Left renal cortex interstitium (tissue), 4 donors: ENCODE results near the gene TMEM62. TPM values are rescaled to one million over a fixed set of nuclear protein-coding genes. Genes with fewer than 3 reads are reported as not detected.

Experiments used
- DNase-seq, 4 donors: peaks; one replicate each; pipeline ENCODE4 v3.0.0-alpha.2; 2013; ENCODE audit warnings: low read depth in 4 of 4, low spot score in 2 of 4, missing footprints in 1 of 4
- polyA plus RNA-seq, 4 donors: library from polyadenylated mRNA; unstranded; fragments of 120-200 nt; gene quantifications; one replicate each; pipeline ENCODE4 v1.2.1, GENCODE V29; 2013; ENCODE audit not compliant: insufficient read length in 4 of 4

TMEM62 gene
- polyA plus RNA-seq = 10 to 100 TPM; 15.8 to 17.7 (median 16.3) TPM

DNA sequence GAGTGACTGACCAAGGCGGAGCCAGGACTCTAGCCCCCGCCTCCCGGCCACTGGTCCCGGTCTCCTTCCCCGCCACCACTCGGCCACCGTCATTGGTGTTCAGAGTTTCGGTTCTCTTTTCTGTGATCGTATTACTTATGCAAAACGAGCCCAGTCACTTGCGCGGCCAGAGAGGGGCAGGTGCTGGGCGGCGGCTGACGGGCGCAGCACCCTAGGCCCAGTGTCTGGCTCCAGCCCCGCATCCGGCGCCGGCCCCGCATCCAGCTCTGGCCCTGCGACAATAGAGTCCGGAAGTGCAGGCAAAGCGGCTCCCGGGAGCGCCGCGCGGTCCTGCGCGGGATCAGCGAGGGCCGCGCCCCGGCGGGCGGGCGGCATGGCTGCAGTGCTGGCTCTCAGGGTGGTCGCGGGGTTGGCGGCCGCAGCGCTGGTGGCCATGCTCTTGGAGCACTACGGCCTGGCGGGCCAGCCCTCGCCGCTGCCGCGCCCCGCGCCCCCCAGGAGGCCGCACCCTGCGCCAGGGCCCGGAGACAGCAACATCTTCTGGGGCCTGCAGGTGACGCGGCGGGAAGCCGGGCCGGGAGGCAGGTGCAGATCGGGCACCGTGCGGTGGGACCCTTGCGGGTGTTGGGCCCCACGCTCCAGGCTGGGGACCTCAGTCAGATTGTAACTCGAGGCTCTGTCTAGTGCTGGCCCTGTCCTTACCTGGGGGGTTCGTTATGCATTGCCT lies at the start of gene TMEM62:
TSS of gene TMEM62 (plus strand) at position 157 of the 727 bp plus-strand sequence. CDS start at position 374, 217 bp downstream.
- peak in 1 of 4 donors; percentile 60 for DNase-seq

DNA sequence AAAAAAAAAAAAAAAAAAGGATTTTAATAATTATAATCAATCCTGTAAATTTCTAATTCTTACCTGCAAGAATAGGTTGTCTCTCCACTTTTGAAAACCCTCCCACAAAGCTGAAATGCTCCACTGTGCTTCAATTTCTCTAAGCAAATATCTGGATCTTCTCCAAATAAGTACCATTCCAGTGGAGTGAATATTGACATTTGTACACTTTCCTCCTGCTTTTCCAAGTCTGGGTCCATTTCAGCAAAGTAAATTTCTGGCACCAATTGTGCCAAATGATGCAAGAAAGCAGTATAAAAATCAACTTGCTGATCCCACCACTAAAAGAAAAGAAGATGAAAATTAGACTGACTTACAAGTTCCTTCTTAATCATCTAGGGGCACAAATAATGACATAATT lies 47.5 kb upstream of the TMEM62 start:
- no peak for DNase-seq

DNA sequence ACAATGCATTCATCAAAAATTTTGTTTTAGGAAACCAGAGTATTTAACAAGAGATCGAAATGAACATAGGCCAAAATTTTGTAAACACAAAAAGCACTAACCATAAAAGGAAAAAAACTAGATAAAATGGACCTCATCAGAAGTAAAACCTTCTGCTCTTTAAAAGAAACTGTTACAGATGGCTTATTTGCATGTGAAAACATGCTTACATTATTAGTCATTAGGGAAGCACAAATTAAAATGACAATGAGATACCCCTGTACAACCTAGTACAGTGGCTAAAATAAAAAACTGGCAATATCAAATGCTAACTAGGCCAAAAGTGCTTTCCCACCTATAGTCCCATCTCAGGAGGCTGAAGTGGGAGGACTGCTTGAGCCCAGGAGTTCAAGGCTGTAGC lies 46.8 kb upstream of the TMEM62 start:
- DNase-seq = no peak

DNA sequence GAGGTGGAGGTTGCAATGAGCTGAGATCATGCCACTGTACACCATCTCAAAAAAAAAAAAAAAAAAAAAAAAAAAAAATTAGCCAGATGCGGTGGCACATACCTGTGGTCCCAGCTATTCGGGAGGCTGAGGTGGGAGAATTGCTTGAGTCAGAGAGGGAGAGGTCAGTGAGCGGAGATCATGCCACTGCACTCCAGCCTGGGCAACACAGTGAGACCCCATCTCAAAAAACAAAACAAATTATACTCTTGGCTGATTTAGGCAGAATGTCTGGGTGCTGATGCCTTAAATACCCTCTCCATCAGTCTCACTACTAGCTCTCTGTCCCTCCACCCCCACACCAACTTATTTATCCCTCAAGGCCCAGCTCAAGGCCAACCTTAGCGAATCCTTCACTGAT lies 41.5 kb upstream of the TMEM62 start:
- DNase-seq = no peak

DNA sequence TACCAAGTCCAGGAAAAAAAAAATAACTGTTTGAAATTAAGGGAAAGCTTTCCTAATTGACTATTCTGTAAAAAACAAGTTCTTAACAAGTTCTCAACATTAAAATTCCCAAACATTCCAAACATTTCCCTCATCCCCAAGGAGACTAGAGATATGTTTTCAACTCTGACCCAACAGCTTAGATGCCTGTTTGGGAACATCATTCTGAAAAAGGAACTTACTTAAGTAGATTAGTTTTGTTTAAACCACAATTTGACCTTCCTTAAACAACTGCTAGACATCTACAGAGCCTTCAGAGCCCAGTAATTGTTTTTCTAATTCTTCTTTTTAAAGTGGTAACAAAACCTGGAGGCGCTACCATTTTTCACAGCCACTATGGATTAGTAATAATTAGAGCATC lies 40.4 kb upstream of the TMEM62 start:
- DNase-seq = no peak

DNA sequence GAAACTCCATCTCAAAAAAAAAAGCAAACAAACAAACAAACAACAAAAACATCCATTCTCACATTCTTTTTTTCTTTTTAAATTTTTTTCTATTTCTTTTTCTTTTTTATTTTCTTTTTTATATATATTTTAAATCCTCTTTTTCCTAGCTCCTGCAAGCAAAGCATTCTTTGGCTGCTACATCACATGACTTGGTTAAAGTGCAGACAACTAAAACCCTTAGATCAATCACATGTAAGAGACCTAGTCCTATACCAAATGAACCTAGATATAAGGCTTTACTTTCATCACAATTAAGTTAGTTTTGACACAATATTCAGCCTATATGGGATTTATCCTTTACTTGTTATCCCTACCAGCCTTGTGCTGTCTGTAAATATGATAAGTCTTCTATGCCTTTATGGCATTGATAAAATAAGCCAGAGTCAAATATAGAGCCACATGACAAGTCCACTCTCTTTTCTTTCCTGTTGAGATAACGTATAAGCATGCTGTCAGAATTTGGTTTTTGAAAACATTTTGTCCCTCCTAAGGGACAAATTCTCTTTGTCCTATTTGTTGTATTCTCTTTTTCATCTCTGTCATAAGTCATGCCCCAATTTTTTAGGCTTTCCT lies 38.9 kb upstream of the TMEM62 start:
- DNase-seq = no peak

DNA sequence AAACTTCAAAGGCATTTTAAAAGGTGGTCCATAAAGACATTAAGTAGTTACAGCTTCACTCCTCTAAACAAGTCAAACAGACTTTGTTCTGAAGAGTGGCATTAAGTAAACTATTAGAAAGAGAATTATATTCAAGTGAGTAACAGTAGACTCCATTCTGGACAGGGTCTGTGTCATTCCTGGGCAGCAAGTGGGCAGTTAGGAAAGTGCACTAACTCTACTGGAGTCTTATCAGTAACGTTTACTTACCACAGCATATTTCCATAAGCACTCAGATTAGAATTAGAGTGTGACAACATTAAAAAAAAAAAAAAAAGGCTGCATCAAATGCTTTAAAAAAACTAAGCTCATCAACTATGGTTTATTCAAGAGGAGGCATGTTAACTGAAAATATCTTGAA lies 38.1 kb upstream of the TMEM62 start:
- DNase-seq = no peak

DNA sequence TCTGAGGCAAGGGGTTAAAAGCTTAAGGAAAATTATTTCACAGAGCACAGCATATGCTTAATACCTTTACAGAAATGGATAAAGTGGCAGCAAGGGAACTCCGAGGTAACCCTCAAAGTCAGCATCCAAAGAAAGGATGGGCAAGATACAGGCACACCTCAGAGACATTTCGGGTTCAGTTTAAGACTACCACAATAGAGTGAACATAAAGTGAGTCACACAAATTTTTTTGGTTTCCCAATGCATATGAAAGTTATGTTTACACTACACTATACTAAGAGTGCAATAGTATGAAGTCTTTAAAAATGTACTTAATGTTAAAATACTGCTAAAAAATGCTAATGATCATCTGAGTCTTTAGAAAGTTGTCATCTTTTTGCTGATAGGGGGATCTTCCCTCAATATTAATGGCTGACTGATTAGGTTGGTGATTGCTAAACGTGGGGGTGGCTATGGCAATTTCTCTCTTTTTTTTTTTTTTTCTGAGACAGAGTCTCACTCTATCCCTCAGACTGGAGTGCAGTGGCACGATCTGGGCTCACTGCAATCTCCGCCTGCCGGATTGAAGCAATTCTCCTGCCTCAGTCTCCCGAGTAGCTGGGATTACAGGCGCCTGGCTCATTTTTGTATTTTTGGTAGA lies 37.6 kb upstream of the TMEM62 start:
- no peak for DNase-seq

DNA sequence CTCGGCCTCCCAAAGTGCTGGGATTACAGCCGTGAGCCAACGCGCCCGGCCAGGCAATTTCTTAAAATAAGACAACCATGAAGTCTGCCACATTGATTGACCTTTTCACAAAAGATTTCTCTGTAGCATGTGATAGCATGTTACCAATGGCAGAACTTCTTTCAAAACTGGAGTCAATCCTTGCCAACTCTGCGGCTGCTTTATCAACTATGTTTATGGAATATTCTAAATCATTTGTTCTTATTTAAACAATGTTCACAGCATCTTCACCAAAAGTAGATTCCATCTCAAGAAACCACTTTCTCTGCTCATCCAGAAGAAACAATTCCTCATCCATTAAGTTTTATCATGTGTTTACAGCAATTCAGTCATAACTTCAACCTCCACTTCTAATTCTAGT lies 37.0 kb upstream of the TMEM62 start:
- DNase-seq = no peak

DNA sequence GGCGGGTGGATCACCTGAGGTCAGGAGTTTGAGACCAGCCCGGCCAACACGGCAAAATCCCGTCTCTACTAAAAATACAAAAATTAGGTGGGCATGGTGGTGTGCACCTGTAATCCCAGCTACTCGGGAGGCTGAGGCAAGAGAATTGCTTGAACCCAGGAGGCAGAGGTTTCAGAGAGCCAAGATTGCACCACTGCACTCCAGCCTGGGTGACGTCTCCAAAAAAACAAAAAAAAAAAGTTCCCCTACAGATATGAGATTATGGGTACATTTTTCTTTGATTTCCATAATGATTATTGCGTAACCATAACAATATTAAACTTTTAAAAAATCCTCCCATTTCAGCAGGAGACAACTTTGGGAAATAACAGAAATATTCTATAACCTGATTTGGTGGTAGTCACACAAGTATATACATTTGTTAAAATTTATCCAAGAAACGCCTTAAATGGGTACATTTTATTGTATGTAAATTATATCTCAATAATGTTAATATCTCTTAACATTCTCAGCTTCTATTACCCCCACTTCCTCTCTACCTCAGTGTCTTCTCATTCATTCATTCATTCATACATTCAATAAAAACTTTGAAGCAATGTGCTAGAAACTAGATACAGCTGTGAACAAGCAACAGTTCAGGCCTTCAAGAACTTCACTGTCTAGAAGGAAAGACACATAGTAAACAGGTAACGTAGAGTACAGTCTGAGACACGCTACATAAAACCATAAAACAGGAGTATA lies 34.1 kb upstream of the TMEM62 start:
- no peak for DNase-seq

DNA sequence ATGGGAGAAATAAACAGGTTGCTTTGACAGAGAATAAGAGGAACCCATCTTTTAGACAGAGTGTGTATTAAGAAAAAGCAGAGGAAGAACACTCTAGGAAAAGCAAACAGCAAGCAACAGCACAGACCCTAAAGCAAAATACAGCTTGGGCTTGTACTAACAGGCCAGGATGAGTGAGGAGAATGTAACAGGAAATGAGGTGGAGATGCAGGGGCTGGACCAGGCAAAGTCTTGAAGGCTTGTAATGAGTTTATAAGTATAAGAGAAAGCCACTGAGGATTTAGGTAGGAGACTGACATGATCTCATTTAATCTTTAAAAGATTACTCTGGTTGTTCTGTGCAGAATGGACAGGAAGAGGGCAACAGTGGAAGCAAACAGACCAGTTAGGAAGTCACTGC lies 32.4 kb upstream of the TMEM62 start:
- no peak for DNase-seq

DNA sequence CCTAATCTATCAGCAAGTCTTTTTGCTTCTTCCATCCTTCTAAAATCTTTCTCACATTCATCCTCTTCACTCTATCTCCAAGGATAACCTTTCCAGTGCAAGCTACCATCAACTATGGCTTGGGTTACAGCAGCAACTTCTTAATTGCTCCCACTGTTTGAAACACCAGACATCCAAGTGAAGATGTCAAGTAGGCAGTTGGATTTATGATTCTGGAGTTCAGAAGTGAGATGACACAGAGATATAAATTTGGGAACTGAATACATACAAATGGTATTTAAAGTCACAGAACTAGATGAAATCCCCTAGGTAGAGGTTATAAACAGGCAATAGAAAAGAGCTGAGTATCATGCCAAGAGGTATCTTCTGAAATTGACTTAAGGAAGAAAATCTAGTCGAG lies 31.2 kb upstream of the TMEM62 start:
- DNase-seq = no peak

DNA sequence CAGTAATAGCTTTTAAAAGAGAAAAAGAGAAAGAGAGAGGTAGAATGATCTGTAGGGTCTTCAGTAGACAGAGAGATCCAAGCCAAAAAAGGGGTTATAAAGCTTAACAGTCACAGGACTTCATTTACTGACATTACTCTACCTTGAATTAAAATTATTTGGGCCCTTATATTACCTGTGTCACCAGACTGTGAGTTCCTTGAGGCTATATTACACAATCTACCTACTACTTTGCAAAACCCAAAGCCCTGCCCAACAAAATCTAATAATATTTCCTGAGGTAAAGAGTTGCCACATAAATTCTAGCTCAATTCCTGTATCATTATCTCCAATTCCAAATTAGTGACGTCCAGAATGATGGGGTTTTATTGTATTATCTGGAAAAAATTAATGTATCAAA lies 29.5 kb upstream of the TMEM62 start:
- no peak for DNase-seq

DNA sequence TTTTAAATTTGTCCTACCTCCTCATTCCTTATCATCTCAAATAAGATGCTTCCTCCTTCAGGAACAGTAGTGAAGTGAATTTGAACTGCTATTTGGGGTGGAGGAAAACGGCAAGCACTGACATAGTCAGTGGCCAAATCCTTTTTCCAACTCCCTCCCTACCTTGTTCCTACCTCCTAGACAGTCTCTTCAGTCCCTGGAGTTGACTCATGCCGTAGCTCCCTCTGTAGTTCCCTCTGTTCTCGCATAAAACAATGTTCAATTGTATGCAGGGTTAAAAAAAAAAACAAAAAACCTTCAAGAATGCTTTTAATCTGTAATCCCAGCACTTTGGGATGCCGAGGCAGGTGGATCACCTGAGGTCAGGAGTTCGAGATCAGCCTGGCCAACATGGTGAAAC lies 29.0 kb upstream of the TMEM62 start:
- no peak for DNase-seq

DNA sequence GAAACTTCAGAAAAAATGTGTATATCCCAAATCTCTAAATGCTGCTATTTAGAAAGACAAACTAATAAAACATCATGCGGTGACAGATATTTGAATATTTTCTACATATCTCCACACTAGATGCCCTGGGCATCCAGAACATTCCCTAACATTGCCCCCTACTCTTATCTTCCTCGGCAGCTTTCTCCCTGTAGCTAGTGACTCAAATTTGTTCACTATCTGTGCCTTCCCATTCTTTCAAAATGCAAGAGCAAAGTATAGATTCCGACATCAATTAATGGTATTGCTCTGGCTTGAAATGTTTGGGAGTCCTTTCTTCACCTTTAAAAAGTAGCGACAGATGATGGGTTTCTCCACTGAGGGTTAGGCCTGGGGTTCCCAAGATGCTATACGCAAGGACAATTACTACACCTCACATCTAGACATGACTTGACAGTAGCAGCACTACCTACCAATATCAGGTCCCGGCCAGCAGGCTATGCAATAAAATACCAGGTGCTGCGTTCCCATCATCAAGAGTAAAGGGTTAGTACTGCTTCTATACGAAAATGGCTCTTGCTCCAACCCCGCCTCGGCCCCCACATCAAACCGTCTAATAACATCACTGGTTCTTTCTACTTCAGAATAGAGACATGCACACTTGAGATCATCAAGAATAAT lies 28.2 kb upstream of the TMEM62 start:
- no peak for DNase-seq

DNA sequence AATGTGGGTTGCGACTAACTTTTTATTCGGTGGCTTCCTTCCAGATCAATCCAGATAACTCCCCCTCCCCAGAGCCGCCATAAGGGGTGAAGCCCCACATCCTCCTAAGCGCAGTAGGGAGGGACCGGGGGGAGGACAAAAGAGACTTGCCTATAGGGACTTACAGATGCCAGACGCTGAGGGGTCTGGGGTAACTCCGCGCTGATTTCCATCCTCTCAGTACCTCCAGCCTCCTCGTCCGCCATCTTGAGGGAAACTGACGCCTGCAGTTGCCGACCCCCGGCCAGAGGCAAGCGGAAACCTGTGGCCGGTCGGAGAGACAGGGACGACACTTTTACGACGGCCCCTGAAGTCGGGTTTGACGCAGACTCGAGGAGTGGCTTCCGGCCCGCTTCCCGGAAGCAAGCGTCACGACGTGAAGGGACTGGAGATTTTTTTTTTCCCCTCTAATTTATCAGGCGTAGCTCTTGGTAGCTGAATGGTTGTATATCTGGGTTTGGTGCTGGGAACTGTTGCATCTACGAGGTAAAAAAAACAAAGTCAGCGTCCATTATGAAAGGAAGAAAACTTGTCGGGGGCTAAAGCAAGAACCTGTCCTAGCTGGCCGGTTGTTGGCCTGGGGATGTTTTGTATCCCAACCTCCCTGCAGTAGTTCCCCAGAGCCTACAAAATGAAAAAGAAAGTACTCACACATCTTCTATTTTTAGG lies 27.5 kb upstream of the TMEM62 start, which contains the start of gene UBR1:
TSS of gene UBR1 (minus strand) at position 261 of the 708 bp plus-strand sequence. CDS start at position 245, 16 bp downstream.
- peak; percentile 75 to 92 (median 86) for DNase-seq

DNA sequence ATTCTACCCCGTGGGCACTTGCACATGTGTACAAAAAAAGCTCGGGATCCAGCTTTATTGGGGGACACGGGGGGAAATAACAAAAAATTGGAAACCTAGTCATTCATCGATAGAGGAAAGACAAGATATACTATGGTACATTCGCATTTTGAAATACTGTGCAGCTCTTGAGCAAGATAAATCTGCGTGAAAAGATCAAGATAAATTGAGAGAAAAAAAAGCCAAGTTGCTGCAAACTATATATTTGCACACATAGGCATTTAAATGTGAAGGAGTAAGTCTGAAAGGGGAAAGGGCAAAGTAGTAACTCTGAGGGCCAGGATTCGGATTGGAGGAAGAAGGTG lies 26.9 kb upstream of the TMEM62 start:
- no peak for DNase-seq

DNA sequence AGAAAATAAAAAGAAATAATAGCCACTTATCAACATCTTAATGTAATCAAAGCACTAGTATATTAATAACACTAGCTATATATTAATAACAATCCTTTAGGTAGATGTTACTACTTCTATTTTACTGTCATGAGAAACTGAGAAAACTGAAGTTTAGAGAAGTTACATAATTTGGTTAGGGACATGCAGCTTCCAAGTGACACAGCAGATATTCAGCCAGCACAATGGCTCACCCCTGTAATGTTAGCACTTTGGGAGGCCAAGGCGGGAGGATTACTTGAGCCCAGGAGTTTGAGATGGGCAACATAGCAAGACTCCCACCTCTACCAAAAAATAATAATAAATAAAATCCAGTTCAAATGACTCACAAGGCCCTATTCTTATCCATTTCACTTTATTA lies 25.6 kb upstream of the TMEM62 start:
- DNase-seq = no peak

DNA sequence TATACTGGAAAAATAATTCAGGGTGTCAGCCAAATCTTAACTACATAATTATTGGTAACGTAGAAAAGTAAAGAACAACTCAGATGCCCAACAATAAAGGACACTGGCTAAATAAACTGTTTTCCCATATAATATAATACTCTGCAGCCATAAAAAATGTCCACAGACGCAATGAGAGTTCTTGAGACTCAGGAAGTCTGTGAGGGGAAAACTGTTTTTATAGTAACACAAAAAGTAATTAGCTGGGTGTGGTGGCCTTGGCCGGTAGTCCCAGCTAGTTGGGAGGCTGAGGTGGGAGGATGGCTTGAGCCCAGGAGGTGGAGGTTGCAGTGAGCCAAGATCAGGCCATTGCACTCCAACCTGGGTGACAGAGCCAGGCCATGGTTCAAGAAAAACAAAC lies 22.0 kb upstream of the TMEM62 start:
- no peak for DNase-seq

DNA sequence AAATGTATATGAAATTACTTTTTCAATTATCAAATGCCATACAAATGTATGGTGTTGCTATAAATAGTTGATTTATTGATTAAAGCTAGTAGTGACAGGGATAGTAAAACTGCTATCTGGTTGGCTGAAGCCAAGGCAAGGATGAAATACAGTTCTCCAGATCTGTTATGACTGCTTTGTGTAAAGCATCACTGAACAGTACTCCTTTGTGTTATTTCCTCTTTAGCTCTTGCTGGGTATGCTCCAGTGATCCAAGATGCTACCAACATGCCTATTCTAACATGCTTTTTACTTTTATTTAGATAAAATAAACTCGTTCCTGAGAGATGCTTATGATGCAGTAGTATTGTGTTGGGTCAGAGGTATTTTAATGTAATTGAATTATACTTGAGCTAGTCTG lies 15.1 kb upstream of the TMEM62 start:
- no peak for DNase-seq
